ENCODE data around the gene AFAP1L2. TPM values are rescaled to one million over a fixed set of nuclear protein-coding genes. Genes with fewer than 3 reads are reported as not detected.

AFAP1L2 gene
- total RNA-seq, 1 experiment from 2014 or later = 1.7 TPM

DNA sequence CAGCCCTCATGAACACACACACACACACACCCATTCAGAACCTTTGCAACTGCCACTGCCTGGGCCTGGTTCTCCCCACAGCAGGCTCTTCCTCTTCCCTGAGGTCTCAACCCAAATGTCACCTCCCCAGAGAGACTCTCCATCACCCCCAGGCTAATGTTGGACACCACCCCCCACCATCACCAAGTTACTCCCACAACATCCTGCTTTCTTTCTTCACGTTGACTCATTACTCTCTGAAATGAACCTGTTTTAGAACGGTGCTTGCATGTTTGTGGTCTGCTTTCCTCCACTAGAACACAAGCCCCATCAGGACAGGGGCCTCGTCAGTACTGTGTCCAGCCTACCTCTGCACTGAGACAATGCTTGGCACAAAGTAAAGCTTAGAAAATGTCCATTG is 16.0 kb downstream of the AFAP1L2 start:
- DNase-seq (ENCODE audit: low read depth) = peak; percentile 88

DNA sequence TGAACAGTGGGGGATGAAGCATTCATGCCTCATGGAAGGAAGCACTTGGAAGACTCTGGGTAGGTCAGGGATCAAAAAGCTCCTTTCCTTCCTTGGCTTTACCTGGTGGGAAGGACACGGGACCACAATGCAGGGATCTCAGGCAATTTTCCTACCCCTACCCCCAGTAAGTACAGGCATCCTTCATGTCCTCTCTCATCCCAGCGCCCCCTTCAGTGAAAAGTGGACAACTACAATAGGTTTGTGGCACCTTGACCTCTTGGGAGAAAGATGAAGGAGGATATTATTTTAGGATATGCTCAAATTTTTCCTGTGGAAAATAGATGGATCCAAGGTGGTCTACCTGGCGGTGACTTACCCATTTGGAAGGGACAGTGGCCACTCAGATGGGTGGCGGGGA is 16.5 kb downstream of the AFAP1L2 start:
- DNase-seq (ENCODE audit: low read depth) = no peak

DNA sequence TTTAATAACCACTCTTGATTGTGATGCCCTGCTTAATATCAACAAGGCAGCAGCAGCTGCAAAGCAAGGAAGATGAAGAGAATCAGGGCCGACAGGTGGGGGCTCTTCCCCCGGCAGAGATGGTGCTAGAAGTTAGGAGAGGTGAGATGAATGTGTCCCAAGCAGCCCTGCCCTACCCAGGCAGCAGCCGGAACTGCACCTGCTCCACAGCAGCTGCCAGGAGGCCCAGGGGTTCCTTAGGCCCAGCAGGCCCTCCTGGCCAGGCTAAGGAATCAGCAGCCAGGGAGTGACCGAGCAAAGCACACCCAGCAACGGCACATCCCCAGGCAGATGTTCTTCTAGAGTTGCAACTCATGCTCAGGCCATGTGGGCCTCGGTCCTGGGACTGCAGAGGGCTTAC is 17.9 kb downstream of the AFAP1L2 start:
- no peak for DNase-seq (ENCODE audit: low read depth)

DNA sequence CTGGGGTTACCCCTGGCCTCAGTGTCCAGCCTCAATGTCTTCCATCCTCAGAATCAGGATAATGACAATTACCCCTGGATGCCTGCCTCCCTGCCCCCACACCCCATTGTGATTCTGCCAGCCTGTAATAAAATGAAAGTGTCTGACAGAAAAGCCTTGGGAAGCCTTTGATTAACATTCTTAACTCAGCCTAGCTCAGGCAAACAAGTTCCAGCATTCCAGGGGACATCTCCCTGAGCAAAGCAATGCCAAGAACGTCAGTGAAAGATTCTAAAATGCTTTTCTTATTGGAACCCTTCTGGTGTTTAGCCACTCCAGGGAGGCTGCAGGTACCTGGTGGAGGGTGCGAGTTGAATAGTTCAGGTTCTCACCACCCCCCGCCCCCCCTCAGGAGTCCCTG is 18.7 kb downstream of the AFAP1L2 start:
- no peak for DNase-seq (ENCODE audit: low read depth)

DNA sequence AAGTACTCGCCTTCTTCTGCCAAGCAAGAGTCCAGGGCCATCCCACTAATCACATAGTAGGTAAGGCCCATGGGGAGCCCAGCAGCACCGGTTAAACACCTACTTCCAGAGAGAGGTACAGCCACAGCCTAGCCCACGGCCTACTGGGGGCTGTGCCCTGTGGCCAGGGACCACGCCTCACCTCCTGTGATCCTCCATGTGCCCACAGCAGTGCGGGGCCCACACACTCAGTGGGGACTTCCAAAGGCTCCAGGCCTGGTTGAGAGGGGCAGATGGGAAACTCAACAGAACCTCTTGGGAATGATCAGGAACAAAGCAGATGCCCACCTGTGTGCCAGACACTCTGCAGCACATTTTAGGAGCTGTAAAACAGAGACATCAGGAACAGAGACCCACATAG is 19.7 kb downstream of the AFAP1L2 start:
- DNase-seq (ENCODE audit: low read depth) = no peak

DNA sequence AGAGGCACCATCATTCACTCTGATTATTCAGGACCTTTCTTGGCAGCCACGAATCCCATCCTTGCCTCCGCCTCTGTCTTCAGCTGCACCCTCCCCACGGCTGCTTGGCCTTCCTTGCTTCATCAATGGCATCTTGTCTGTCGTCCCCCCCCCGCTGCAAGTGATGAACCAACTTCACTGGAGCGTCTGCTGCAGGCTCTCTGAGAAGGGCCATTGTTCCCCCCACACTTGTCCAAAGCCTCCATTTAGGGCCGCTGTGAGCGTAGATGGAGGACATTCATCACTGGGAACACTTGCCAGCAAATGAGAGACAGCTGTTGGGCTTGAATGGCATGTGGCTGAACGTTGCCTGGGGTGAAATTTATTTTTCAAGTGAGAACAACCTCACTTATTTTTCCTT is 20.1 kb downstream of the AFAP1L2 start:
- no peak for DNase-seq (ENCODE audit: low read depth)

DNA sequence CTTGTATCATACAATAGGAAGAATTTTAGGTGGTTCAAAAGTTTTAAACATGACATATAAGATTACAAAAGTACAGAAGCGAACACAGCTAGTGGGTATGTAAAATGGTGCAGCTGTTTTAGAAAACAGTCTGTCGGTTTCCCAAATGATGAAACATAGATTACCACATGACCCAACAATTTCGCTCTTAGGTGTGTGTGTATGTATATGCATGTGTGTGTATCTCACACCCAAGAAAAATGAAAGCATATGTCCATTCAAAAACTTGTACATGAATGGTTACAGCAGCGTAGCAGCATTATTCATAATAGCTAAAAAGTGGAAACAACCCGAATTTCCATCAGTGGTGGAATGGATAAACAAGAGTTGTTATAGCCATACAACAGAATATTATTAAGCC is 23.5 kb downstream of the AFAP1L2 start:
- DNase-seq (ENCODE audit: low read depth) = no peak

DNA sequence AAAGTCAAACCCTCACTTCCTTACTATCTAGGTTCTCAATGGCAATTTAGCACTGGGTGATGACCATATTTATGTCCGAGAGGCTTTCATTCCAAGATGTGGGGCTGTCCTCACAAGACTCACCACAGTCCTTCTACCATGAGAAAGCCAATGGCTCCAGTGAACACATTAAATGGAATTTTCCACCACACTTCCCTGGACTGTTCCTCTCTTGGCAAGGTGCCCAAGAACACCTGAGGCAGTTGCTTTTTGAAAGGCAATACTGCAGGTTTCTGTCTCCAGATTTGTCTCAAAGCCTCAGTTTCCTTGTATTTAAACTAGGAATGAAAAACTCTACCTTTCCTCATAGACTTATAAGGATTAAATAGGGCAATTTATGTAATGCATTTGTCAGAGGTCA is 24.2 kb downstream of the AFAP1L2 start:
- peak; percentile 44 for DNase-seq (ENCODE audit: low read depth)

DNA sequence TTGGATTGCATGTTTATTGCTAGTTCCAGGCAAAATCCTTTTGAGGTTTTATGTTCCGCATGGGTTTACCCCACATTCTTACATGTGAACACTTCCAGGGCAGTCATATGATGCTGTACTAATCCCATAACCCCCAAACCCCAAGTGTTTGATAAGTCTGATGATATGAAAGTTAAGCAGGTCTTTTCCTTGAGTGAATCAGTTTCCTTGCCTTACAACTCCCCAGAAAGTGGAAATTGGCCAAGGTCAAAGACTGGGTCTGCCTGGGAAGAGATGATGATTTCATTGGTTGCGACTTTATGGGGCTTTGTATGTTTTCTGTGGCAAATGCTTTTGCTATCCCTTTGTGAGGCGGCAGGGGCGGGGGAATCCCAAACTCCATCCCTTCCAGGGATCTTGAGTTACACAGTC is 24.7 kb downstream of the AFAP1L2 start:
- peak; percentile 76 for DNase-seq (ENCODE audit: low read depth)

DNA sequence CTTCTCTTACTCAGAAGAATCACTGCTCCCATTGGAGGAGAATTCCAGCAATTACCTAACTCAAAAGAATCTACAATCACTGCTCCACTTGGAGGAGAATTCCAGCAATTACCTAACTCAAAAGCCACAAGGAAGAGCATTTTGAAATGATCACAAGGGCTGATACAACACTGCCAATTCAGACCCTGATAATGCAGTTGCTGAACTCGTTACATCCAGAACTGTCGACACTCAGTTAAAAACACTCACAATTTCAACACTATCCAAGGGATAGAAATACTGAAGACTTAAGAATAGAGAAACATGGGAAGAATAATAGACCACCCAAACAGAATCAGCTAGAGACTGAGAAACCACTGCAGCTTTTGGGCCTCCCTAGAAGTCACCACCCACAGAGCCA is 27.8 kb downstream of the AFAP1L2 start:
- no peak for DNase-seq (ENCODE audit: low read depth)

DNA sequence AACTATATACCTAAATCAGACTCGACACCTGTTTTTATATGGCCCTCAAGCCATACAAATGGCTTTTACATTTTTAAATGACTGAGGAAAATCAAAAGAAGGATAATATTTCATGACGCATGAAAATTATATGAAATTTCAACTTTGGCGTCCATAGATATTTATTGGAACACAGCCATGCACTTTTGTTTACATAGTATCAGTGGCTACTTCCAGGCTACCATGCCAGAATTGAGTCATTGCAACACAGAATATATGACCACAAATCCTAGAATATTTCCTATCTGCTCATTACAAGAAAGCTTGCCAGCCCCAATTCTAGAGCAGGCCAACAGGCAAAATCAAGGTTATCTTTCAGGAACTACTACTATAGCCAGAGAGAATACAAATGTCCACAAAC is 29.3 kb downstream of the AFAP1L2 start:
- peak; percentile 37 for DNase-seq (ENCODE audit: low read depth)

DNA sequence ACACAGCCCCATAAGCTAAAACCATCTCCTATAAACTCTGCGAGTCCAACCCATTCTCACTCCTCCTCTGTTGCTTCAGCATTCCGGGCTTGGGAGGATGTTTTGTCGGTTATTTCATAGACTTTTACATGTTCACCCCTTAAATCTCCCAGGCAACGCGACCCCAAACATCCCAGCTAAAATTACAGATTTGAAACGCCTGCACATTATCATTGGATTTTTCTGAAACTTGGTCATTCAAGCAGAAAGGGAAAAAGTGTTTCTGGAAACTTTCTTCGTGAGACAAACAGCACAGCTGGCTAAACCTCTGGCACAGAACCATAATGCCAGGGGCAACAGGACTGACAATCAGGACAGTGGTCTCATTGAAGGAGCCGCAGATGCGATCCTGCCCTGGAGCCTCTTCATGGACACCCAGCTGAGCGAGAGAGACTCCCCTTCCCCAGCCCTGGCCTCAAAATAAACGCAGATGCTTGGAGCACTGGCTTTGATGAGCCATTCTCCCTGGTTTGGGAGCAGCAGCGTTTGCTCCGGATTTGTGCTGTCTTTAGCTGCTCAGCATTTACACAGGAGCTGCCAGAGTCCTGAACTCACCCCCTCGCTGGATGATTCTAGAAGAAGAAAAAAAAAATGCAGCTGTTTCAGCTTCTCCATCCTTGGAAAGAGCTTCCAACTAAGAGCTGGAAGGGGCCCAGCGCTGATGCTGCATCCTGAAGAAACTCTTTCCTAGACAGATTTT is 30.1 kb downstream of the AFAP1L2 start:
- no peak for DNase-seq (ENCODE audit: low read depth)

DNA sequence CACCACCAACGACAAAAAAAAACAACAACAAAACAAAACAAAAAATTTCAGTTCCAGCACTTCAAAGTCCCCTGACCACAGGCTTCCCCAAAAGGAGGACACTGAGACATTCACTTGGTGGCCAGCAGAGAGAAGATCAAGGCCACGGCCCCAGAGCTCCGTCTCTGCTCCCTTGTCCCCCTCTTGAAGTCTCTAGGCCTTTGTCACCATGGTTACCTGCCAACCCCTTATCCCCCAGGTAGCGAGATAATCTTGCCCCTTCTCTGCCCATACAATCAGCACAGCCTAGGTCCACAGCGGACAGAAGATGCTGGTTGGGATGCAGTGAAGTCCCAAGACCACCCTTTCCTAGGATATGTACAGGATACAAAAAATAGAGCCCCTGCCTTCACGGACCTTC is 30.7 kb downstream of the AFAP1L2 start:
- DNase-seq (ENCODE audit: low read depth) = no peak

DNA sequence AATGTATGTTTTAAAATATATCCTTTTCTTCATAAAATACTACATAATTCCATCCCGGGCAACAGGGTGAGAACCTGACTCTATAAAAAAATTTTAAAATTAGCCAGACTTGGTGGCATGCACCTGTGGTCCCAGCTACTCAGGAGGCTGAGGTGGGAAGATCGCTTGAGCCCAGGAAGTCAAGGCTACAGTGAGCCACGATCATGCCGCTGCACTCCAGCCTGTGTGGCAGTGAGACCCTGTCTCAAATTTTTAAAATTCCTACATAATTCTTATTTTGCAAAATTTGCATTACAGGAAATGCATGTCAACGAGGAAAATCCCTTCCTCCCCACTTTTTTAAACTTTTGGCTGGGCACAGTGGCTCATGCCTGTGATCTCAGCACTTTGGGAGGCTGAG is 31.3 kb downstream of the AFAP1L2 start:
- no peak for DNase-seq (ENCODE audit: low read depth)

DNA sequence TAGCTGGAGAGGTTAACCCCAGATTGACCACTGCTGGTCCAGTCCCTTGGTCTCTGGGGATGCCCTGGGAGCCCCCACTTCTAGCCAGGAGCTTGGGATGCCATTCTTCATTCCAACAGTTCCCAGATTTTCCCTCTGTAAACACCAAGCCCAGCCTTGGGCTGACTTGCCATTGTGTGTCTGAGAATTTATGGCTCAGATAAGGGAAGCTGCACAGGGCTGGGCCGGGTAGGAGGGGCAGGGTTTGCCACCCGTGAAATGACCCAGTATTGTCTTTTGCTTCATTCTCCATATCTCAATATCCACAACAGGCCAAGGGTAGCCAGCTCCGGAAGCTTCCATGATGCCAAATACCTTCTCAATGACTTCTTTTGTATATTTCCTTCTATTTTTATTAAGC is 32.1 kb downstream of the AFAP1L2 start:
- DNase-seq (ENCODE audit: low read depth) = no peak

DNA sequence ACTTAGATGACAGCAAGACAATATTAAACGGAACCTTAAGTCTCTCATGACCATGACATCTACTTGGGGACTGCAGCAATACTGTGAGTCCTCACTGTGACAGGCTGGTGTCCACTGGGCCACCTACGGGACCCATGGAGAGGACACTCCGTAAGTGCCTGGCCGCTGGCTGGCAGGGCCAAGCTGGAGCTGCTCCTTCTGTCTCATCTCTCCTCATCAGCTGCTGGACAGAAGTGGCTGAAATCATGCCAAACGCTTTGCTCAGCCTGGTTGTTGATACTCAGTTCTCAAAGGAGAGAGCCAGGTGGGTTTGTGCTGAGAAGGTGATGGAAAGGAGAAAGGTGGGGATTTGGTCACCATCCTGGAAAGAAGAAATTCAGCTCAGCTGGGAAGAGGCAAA is 33.3 kb downstream of the AFAP1L2 start:
- no peak for DNase-seq (ENCODE audit: low read depth)

DNA sequence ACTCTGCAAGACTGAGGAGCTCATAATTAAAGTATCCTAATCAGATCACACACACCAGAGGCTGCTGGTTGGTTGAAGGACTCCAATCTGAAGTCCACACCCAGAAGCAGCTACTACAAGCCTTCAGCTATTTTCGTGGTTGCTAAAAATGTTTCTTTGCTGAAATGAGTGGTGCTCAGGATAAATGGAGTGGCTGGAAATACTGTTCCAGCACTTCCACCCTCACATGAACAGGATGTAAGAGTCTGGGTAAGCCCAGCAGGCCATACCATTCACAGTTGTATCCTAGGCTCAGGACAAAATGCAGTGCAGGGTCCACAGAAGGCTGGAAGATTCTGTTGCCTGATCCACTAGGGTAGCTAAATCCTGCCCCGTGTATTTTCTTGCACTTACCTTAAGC is 34.1 kb downstream of the AFAP1L2 start:
- DNase-seq (ENCODE audit: low read depth) = peak; percentile 20

DNA sequence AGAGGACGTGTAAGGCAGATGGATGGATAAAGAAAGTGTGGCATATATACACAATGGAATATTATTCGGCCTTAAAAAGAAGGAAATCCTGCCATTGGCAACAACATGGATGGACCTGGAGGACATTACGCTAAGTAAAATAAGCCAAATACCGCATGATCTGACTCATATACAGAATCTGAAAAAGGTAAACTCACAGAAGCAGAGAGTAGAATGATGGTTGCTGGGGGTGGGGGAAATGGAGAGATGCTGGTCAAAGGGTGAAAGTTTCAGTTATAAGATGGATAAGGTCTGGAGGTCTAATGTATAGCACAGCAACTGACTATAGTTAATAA is 36.3 kb downstream of the AFAP1L2 start:
- no peak for DNase-seq (ENCODE audit: low read depth)

DNA sequence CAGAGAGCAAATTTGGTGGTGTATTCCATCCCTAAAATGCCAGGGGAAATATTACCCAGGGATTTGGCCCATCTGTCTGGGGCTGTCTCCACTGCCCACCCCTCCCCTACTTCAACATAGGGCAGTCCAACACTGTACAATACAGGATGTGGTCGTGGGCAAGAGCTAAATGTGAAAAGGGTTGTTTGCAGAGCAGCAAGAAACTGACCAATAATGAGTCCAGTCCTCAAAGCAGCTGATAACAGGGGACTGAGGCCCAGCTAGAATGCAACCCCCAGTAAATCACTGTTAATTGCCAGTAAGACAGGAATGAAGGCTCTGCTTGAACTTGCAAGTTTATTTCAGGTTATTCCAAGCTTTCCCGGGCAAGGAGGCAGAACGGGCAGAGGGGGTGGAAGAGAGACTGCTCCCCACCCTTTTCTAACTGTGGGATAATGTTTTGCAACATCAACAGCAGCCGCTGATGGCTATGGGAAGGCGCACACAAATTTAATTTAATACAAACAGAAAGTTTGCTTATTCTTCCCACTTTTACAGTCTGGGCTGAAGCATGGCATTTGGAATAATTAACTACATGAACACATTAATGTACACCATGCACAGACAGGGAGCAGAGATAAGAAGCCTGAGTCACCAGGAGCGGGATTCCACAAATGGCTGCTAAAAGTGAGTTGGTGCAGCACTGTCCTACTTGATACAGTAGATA is 36.8 kb downstream of the AFAP1L2 start:
- peak; percentile 68 for DNase-seq (ENCODE audit: low read depth)

DNA sequence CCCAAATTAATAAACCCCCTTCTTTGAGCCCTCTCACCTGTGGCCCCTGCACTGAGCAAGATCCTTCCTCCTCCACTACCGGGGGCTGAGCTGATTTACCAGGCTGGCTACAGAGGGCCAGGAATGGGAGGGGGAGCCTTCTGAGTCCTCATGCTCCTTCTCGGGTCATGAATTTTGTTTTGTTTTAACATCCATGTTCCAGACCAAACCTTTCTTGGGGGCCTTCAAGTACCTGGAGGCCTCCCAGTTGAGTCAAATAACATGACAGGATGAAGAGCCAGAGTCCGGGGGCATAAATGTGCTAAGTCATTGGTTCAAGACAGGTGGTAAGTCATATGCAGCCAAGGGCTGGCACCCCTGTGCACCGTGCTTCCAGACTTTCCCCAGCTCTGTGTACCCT is 39.6 kb downstream of the AFAP1L2 start:
- no peak for DNase-seq (ENCODE audit: low read depth)

DNA sequence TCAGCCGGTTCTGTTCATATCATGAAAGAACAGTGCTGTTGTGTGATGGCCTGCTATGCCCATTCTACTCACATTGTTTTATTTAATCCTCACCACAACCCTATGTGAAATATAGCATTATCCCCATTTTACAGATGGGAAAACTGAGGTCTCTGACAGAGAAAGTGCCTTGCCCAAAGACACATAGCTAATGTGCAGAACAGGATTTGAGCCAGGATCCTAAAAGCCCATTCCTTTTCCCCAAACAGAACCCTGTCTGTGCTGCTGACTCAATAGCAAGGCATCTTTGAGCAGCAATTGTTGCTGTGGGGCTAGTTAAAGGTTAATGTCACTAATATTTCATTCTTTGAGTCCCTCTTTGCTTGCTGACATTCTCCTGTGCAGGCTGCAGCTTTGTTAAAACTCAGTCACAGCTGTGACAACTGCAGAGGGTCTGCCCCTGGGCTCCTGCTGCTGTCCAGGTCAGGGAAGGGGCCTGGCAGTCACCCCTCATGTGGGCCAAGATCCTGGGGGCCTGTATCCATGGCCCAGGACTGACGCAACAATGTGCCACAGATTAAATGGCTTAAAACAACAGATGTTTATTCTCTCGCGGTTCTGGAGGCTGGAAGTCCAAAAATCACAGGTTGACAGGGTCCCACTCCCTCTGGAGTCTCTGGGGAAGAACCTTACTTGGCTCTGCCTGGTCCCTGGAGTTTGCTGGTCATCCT is 40.4 kb downstream of the AFAP1L2 start:
- DNase-seq (ENCODE audit: low read depth) = peak; percentile 38

DNA sequence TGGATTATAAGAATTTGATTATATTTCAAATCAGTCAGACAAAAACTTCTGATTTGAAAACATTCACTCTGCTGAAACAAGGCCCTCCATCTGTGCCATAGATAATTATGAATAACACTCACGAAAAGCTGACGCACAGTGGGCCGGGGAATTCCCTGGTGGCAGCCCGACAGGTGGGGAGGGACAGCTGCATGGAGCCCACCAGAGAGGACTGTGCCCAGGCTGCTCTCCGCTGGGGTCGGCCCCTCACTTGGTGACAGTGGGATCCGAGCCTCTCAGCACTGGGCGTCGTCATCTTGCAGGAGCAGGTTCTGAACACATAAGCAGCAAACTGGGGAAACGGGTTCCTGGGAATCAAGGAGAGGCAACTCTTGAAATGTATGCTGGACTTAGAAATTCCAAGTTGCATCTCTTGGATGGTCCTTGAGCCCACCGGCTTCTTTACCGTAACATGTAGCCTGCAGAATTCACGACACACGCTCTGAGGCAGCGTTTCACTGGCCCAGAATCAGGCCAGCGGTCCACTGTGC is 41.4 kb downstream of the AFAP1L2 start:
- no peak for DNase-seq (ENCODE audit: low read depth)

DNA sequence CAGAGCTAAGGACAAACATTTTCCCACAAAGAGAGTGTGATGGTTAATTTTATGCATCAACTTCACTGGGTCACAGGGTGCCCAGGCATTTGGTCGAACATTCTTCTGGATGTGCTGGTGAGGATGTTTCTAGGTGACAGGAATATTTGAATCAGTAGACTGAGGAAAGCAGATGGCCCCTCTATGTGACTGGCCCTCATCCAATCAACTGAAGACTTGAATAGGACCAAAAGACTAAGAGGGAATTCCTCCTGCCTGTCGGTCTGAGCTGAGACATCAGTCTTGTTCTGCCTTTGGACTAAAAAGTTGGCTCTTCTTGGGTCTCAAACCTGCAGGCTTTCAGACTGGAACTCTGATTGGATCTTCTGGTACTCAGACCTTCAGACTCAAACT is 44.4 kb downstream of the AFAP1L2 start:
- DNase-seq (ENCODE audit: low read depth) = no peak

All from M059J (cell line).